HCT116 (cell line): ENCODE data around the gene FNIP2. TPM values are rescaled to one million over a fixed set of nuclear protein-coding genes. Genes with fewer than 3 reads are reported as not detected.

Source experiments
- ATAC-seq: fragments of 200-7000 bp; cut with Tn5 transposase; 2 replicates; pipeline ENCODE4 v1.9.1; 2020; ENCODE audit warnings: mild to moderate bottlenecking, moderate library complexity
- BruUV-seq: library from RNA; stranded (reverse); fragments of 400-500 nt; replicated peaks from 2 replicates; lab custom pipeline; 2021; lab: Mats Ljungman, UMichigan
- CTCF ChIA-PET: fragments of 300-600 bp; sonication (Branson Sonifier 250); formaldehyde crosslinking; loops from one replicate; lab custom pipeline; 2021; ENCODE audit warnings: antibody characterized with exemption; lab: Charles Lee
- POLR2A ChIA-PET: fragments of 300-600, 350-600 bp; sonication (Branson Sonifier 250); formaldehyde crosslinking; loops from one replicate; lab custom pipeline; 2021; ENCODE audit warnings: antibody characterized with exemption; lab: Charles Lee
- RAD21 ChIA-PET, 2 experiments: fragments of 300-600 bp; sonication (Branson Sonifier 250); formaldehyde crosslinking; loops; one replicate each; lab custom pipeline; 2023; ENCODE audit warnings: low total read pairs in 2 of 2; ENCODE audit not compliant: uncharacterized antibody in 2 of 2, unreplicated experiment in 2 of 2, low non-redundant PET in 1 of 2; lab: Charles Lee
- DNase-seq: peaks from one replicate; pipeline ENCODE4 v3.0.0-alpha.2; 2010; ENCODE audit warnings: low read depth, low spot score
- H2AFZ ChIP-seq: fragments of 200-600 bp; shearing (Covaris generic), sonication (generic); 2 replicates; pipeline ENCODE4 v1.6.1; 2017; ENCODE audit warnings: low read depth, mixed run types, mixed read lengths, antibody characterized with exemption, low read length; ENCODE audit not compliant: poor library complexity, severe bottlenecking
- H3K27ac ChIP-seq: 2 replicates; pipeline ENCODE4 v1.5.1; 2012; ENCODE audit warnings: low read depth, low read length
- H3K27me3 ChIP-seq: fragments of 200-600 bp; sonication (generic); 2 replicates; pipeline ENCODE4 v1.6.1; 2016; ENCODE audit warnings: mixed run types, low read length, mixed read lengths; ENCODE audit not compliant: insufficient read depth
- H3K36me3 ChIP-seq, 2 experiments: fragments of 200-500 bp in 1 of 2; fragments of 200-600 bp in 1 of 2; sonication (Bioruptor generic) in 1 of 2; sonication (generic) in 1 of 2; 2 replicates each; pipeline versions ENCODE4 v1.5.1 to v1.6.1; 2014 to 2016; ENCODE audit warnings: low read length in 2 of 2, inconsistent platforms in 1 of 2, mixed read lengths in 1 of 2, mixed run types in 1 of 2; ENCODE audit not compliant: insufficient read depth in 2 of 2, control insufficient read depth in 1 of 2
- H3K4me1 ChIP-seq, 2 experiments: fragments of 200-600 bp in 1 of 2; sonication (generic) in 1 of 2; 2 replicates each; pipeline versions ENCODE4 v1.5.1 to v1.6.1; 2012 to 2017; ENCODE audit warnings: low read length in 2 of 2, inconsistent platforms in 1 of 2, mild to moderate bottlenecking in 1 of 2, mixed read lengths in 1 of 2, mixed run types in 1 of 2, moderate library complexity in 1 of 2; ENCODE audit not compliant: insufficient read depth in 2 of 2, control insufficient read depth in 1 of 2
- H3K4me2 ChIP-seq: fragments of 200-600 bp; sonication (generic); 2 replicates; pipeline ENCODE4 v1.6.1; 2017; ENCODE audit warnings: mixed run types, low read length, mixed read lengths
- H3K4me3 ChIP-seq, 2 experiments: fragments of 200-600 bp in 1 of 2; sonication (generic) in 1 of 2; replicated peaks in 1 of 2; 2 replicates each; pipeline ENCODE4 v1.5.1; 2011 to 2016; ENCODE audit warnings: low read length in 2 of 2, control low read depth in 1 of 2, low read depth in 1 of 2, mild to moderate bottlenecking in 1 of 2, mixed read lengths in 1 of 2, mixed run types in 1 of 2
- H3K79me2 ChIP-seq: fragments of 200-600 bp; sonication (generic); 2 replicates; pipeline ENCODE4 v1.6.1; 2017; ENCODE audit warnings: mild to moderate bottlenecking, mixed run types, low read length, moderate library complexity, mixed read lengths; ENCODE audit not compliant: insufficient read depth
- H3K9ac ChIP-seq: fragments of 200-600 bp; sonication (generic); 2 replicates; pipeline ENCODE4 v1.6.1; 2016; ENCODE audit warnings: low read length, mixed read lengths
- H3K9me2 ChIP-seq: fragments of 200-600 bp; sonication (generic), shearing (Covaris generic); 2 replicates; pipeline ENCODE4 v1.6.1; 2017; ENCODE audit warnings: mixed run types, mild to moderate bottlenecking, moderate library complexity; ENCODE audit not compliant: insufficient read depth
- H3K9me3 ChIP-seq, 2 experiments: fragments of 200-500 bp in 1 of 2; fragments of 200-600 bp in 1 of 2; sonication (Bioruptor generic) in 1 of 2; sonication (generic) in 1 of 2; 2 replicates each; pipeline ENCODE4 v1.6.1; 2014 to 2017; ENCODE audit warnings: low read length in 2 of 2, mixed read lengths in 2 of 2, inconsistent platforms in 1 of 2, low read depth in 1 of 2, mild to moderate bottlenecking in 1 of 2, mixed run types in 1 of 2, moderate library complexity in 1 of 2; ENCODE audit not compliant: control insufficient read depth in 1 of 2, insufficient read depth in 1 of 2
- H4K20me1 ChIP-seq: fragments of 200-600 bp; sonication (generic), shearing (Covaris generic); 2 replicates; pipeline ENCODE4 v1.6.1; 2017; ENCODE audit warnings: mixed run types, mild to moderate bottlenecking, moderate library complexity; ENCODE audit not compliant: insufficient read depth
- ATF3 ChIP-seq: IDR thresholded peaks from 2 replicates; pipeline ENCODE4 v1.6.1; 2012
- CBX3 ChIP-seq: IDR thresholded peaks from 2 replicates; pipeline ENCODE4 v1.6.1; 2012; ENCODE audit warnings: low read depth
- CEBPB ChIP-seq: IDR thresholded peaks from 2 replicates; pipeline ENCODE4 v1.6.1; 2012; ENCODE audit warnings: low read depth
- CTCF ChIP-seq, 3 experiments: fragments of 200-600 bp in 1 of 3; sonication (generic) in 1 of 3; IDR thresholded peaks in 2 of 3; conservative IDR thresholded peaks in 1 of 3; 2 replicates each; pipeline ENCODE4 v1.5.1; 2012 to 2017; ENCODE audit warnings: low read depth in 2 of 3, low read length in 2 of 3, antibody characterized with exemption in 1 of 3, borderline replicate concordance in 1 of 3, control low read depth in 1 of 3, mild to moderate bottlenecking in 1 of 3, mixed read lengths in 1 of 3, mixed run types in 1 of 3, moderate library complexity in 1 of 3; ENCODE audit not compliant: insufficient read depth in 1 of 3
- EGR1 ChIP-seq: IDR thresholded peaks from 2 replicates; pipeline ENCODE4 v1.6.1; 2012; ENCODE audit warnings: low read depth
- EZH2 ChIP-seq: fragments of 200-600 bp; sonication (generic); IDR thresholded peaks from 2 replicates; pipeline ENCODE4 v1.6.1; 2017; ENCODE audit warnings: antibody characterized with exemption, mixed run types
- EZH2phosphoT487 ChIP-seq: fragments of 200-600 bp; IDR thresholded peaks from 2 replicates; pipeline ENCODE4 v1.6.1; 2018; ENCODE audit warnings: antibody characterized with exemption, borderline replicate concordance
- FOSL1 ChIP-seq: IDR thresholded peaks from 2 replicates; pipeline ENCODE4 v1.6.1; 2012; ENCODE audit warnings: low read depth
- POLR2A ChIP-seq: IDR thresholded peaks from 2 replicates; pipeline ENCODE4 v1.7.0; 2011; ENCODE audit warnings: borderline replicate concordance; ENCODE audit not compliant: insufficient read depth, insufficient read length; ENCODE audit errors: extremely low read depth
- POLR2AphosphoS5 ChIP-seq: IDR thresholded peaks from 2 replicates; pipeline ENCODE4 v1.6.1; 2011; ENCODE audit warnings: mild to moderate bottlenecking, low read depth, low read length, moderate library complexity
- RAD21 ChIP-seq: IDR thresholded peaks from 2 replicates; pipeline ENCODE4 v1.6.1; 2012; ENCODE audit warnings: low read depth, mild to moderate bottlenecking
- REST ChIP-seq: IDR thresholded peaks from 2 replicates; pipeline ENCODE4 v1.6.1; 2012; ENCODE audit warnings: low read depth
- SIN3A ChIP-seq: IDR thresholded peaks from 2 replicates; pipeline ENCODE4 v1.6.1; 2012; ENCODE audit warnings: low read depth
- SP1 ChIP-seq: IDR thresholded peaks from 2 replicates; pipeline ENCODE4 v1.6.1; 2012; ENCODE audit warnings: low read depth
- SRF ChIP-seq: IDR thresholded peaks from 2 replicates; pipeline ENCODE4 v1.6.1; 2012; ENCODE audit warnings: low read depth
- TCF7L2 ChIP-seq: IDR thresholded peaks from 2 replicates; pipeline ENCODE4 v1.7.0; 2011; ENCODE audit warnings: borderline replicate concordance, inconsistent platforms; ENCODE audit not compliant: insufficient read depth, insufficient read length; ENCODE audit errors: extremely low read depth
- YY1 ChIP-seq: IDR thresholded peaks from 2 replicates; pipeline ENCODE4 v1.6.1; 2011; ENCODE audit warnings: low read length, low read depth, moderate library complexity, mild to moderate bottlenecking; ENCODE audit not compliant: insufficient replicate concordance; ENCODE audit errors: extremely low read depth
- ZBTB33 ChIP-seq: IDR thresholded peaks from 2 replicates; pipeline ENCODE4 v1.6.1; 2011; ENCODE audit warnings: mild to moderate bottlenecking, low read length, moderate library complexity; ENCODE audit not compliant: insufficient replicate concordance; ENCODE audit errors: extremely low read depth
- ZFX ChIP-seq: fragments of 450-650 bp; IDR thresholded peaks from 2 replicates; pipeline ENCODE4 v1.6.1; 2017
- ZNF274 ChIP-seq: fragments of 200-500 bp; sonication (Bioruptor generic); IDR thresholded peaks from 2 replicates; pipeline ENCODE4 v1.6.1; 2014; ENCODE audit warnings: mild to moderate bottlenecking, low read depth, low read length, inconsistent platforms
- intact Hi-C: fragments of 100-400 bp; cut with micrococcal nuclease; formaldehyde crosslinking; loops from 2 replicates; pipeline ENCODE4 v1.10.0; 2022
- total RNA-seq: library from RNA; stranded (reverse); gene quantifications from one replicate; pipeline ENCODE4 v1.2.1, GENCODE V29; 2021; ENCODE audit not compliant: unreplicated experiment

The FNIP2 gene
- total RNA-seq, 1 experiment from 2014 or later = 4.8 TPM

- TF ChIP-seq ZBTB33 (no peak), EZH2 (no peak), EGR1 (no peak)
These were observed 121.5 kb downstream of the FNIP2 start (continued) for GRCh38 chr4:158890294-158890693.

- Histone ChIP-seq H3K9me2 (no peaks in the 10 kb centered on the region), H2AFZ (no peak overlapping the region), H4K20me1 (no peaks in the 10 kb centered on the region), H3K4me3 (no peak overlapping the region), H3K9ac (no peak overlapping the region), H3K79me2 (no peaks in the 10 kb centered on the region), H3K4me2 (no peak overlapping the region), H3K36me3 (no peaks in the 10 kb centered on the region), H3K27me3 (no peaks in the 10 kb centered on the region), H3K27ac (no peak overlapping the region), H3K9me3 (no peaks in the 10 kb centered on the region), H3K4me1 (no peaks in the 10 kb centered on the region)
- TF ChIP-seq EGR1 (no peak), CTCF (IDR thresholded peaks at IDR 0.05 in 2 of 3, conservative IDR thresholded peaks at IDR 0.05 in 1 of 3; ENCODE audit: borderline replicate concordance in 1 of 3, insufficient read depth in 1 of 3, low read depth in 2 of 3, low read length in 2 of 3) (no peak), SRF (no peak), TCF7L2 (no peak), CBX3 (no peak), POLR2AphosphoS5 (no peak), ZFX (no peak), SIN3A (no peak), FOSL1 (no peak), CEBPB (no peak), EZH2phosphoT487 (no peak), RAD21 (no peak), SP1 (no peak), YY1 (no peak), ZNF274 (no peak), REST (no peak), EZH2 (no peak), POLR2A (no peak), ATF3 (no peak)
- ChIA-PET POLR2A (no interaction called here), RAD21 (no interaction called here), CTCF (no interaction called here)
- no TSS peak for BruUV-seq
- no peak for DNase-seq
- no peak for ATAC-seq
- intact Hi-C loops = no loop called here
These were observed 122.4 kb downstream of the FNIP2 start for GRCh38 chr4:158891256-158891655.
